Right atrium auricular region (tissue), 2 donors: ENCODE data around the gene CD7. TPM values are rescaled to one million over a fixed set of nuclear protein-coding genes. Genes with fewer than 3 reads are reported as not detected.

Experiments
- DNase-seq: peaks from one replicate; pipeline ENCODE4 v3.0.0-alpha.2; 2019; ENCODE audit warnings: low spot score
- H3K27ac ChIP-seq, 2 donors: fragments of 200-600 bp; sonication (generic); 1 replicate in 1 of 2; 2 replicates in 1 of 2; pipeline ENCODE4 v1.5.1; 2016 to 2019
- H3K27me3 ChIP-seq, 2 donors: fragments of 200-600 bp; sonication (generic); one replicate each; pipeline versions ENCODE4 v1.5.1 to v1.6.0; 2017 to 2019
- H3K36me3 ChIP-seq: fragments of 200-600 bp; sonication (generic); one replicate; pipeline ENCODE4 v1.5.1; 2016
- H3K4me1 ChIP-seq, 2 donors: fragments of 200-600 bp; sonication (generic); one replicate each; pipeline versions ENCODE4 v1.5.1 to v1.6.0; 2017 to 2019
- H3K4me3 ChIP-seq, 2 donors: fragments of 200-600 bp; sonication (generic); 1 replicate in 1 of 2; 2 replicates in 1 of 2; pipeline ENCODE4 v1.5.1; 2017 to 2019; ENCODE audit warnings: mild to moderate bottlenecking in 1 of 2, moderate library complexity in 1 of 2
- H3K9me3 ChIP-seq, 2 donors: fragments of 200-600 bp; sonication (generic); one replicate each; pipeline ENCODE4 v1.5.1; 2019
- total RNA-seq, 2 donors: library from RNA; depleted of rRNA; stranded (reverse); fragments of >200 nt; gene quantifications; one replicate each; pipeline ENCODE4 v1.1.0, GENCODE V29; 2016
- TF ChIP-seq, protein P1 (sequence below), 2 donors: fragments of 200-600 bp; sonication (generic); IDR thresholded peaks; one replicate each; pipeline ENCODE4 v1.5.1; 2019; ENCODE audit warnings: antibody characterized with exemption in 2 of 2

CD7 gene
- total RNA-seq, 2 donors from 2014 or later, result 1.7 TPM; not detected in 1

DNA sequence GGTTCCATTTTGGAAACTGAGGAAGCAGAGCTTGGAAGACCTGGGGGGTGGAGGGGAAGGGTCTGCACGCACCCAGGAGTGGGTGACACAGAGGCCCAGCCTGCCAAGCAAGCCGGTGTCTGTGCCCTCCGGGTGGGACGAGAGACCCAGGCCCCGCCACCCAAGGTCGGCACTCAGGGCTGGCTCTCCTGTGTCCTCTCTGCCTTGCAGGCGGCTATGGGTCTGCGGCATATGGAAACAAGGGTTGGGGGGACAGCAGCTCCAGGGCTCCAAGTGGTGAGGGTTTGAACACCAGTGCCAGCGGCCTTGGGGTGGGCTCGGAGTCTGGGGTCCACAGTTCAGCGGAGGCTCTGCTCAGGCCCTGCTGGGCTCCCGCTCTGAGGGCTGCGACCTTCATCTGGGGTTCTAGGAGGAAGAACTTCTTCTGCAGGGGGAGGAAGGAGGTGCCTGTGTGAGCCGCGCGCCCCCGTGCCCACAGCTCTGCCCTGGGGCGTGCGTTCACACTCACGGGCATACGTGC lies 4.6 kb upstream of the CD7 start:
- DNase-seq, result no peak
- TF ChIP-seq, protein P1, sequence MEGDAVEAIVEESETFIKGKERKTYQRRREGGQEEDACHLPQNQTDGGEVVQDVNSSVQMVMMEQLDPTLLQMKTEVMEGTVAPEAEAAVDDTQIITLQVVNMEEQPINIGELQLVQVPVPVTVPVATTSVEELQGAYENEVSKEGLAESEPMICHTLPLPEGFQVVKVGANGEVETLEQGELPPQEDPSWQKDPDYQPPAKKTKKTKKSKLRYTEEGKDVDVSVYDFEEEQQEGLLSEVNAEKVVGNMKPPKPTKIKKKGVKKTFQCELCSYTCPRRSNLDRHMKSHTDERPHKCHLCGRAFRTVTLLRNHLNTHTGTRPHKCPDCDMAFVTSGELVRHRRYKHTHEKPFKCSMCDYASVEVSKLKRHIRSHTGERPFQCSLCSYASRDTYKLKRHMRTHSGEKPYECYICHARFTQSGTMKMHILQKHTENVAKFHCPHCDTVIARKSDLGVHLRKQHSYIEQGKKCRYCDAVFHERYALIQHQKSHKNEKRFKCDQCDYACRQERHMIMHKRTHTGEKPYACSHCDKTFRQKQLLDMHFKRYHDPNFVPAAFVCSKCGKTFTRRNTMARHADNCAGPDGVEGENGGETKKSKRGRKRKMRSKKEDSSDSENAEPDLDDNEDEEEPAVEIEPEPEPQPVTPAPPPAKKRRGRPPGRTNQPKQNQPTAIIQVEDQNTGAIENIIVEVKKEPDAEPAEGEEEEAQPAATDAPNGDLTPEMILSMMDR (IDR thresholded peaks at IDR 0.05), result no peak
- peaks cover 0 to 8% of the 10 kb centered on the region in 2 donors for H3K4me1 ChIP-seq
- H3K4me3 ChIP-seq, result no peak overlapping the region
- H3K27ac ChIP-seq, result no peak overlapping the region
- no peaks in the 10 kb centered on the region for H3K36me3 ChIP-seq
- no peaks in the 10 kb centered on the region for H3K27me3 ChIP-seq
- no peaks in the 10 kb centered on the region for H3K9me3 ChIP-seq

DNA sequence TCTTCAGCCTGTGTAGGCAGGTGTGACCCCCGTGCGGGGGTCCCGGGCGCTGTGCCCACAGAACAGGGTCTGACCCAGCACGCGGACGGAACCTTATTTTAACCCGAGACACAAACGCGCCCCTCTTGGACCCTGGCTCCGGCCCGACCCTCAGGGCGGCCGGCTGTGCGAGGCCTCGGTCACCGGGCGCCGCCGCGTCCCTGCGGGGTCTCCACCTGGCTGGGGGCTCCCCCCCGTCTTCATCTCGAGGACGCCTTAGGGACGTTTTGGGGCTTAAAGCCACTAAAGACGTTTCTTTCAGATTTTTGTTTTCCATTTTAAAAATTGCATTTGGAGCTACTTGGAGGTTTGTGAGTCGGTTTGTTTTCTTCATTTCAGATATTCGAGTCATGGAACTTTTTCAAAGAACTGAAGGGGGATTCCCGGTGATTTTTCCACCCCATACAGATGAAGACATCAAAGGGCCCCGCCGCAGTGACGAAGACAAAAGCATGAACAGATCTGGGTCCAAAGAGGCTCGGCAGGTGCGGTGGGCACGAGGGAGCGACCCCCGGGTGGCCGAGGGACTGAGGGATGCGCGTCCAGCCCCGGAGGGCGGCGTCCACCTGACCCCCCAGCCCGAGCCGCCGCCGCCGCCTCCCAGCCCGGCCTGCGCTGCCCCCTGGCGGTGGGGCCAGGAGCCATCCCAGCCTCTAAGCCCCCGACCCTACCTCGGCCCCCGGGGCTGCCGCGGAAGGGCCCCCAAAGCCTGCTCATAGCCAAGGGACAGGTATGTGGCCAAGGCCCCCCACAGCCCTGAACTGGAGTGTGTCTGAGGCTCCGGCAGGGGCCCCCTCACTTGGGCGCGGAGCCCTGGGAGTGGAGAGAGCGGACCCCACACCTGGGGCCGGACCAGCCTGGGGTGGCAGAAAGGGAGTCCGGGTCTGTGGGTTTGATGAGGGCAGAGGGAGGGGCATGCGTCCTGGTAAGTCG lies 3.8 kb upstream of the CD7 start:
- no peak for DNase-seq
- Histone ChIP-seq H3K27me3 (no peaks in the 10 kb centered on the region), H3K27ac (no peak overlapping the region), H3K4me1 (peaks cover 0 to 9% of the 10 kb centered on the region in 2 donors), H3K36me3 (no peaks in the 10 kb centered on the region), H3K4me3 (no peak overlapping the region), H3K9me3 (no peaks in the 10 kb centered on the region)
- TF ChIP-seq, protein P1 (IDR thresholded peaks at IDR 0.05), result peak; percentile 86 to 99

- Histone ChIP-seq H3K4me3 (no peak overlapping the region), H3K36me3 (no peaks in the 10 kb centered on the region), H3K27ac (no peak overlapping the region), H3K27me3 (peaks cover 0 to 5% of the 10 kb centered on the region in 2 donors), H3K4me1 (peaks cover 0 to 18% of the 10 kb centered on the region in 2 donors), H3K9me3 (no peaks in the 10 kb centered on the region)
- no peak for DNase-seq
- TF ChIP-seq, protein P1 (IDR thresholded peaks at IDR 0.05), result no peak
Measured at GRCh38 chr17:82320140-82320840, 2.9 kb upstream of the CD7 start.

- peaks cover 0 to 22% of the 10 kb centered on the region in 2 donors for H3K4me1 ChIP-seq
- no peaks in the 10 kb centered on the region for H3K36me3 ChIP-seq
- no peaks in the 10 kb centered on the region for H3K9me3 ChIP-seq
- H3K4me3 ChIP-seq, result no peak overlapping the region
- DNase-seq, result no peak
- H3K27me3 ChIP-seq, result peaks cover 3 to 6% of the 10 kb centered on the region in 2 donors
- no peak overlapping the region for H3K27ac ChIP-seq
- TF ChIP-seq, protein P1 (IDR thresholded peaks at IDR 0.05), result no peak
Measured at GRCh38 chr17:82319619-82320062, 2.2 kb upstream of the CD7 start.

- TF ChIP-seq, protein P1 (IDR thresholded peaks at IDR 0.05), result no peak
- H3K27ac ChIP-seq, result no peak overlapping the region
- no peak for DNase-seq
- no peaks in the 10 kb centered on the region for H3K9me3 ChIP-seq
- H3K4me1 ChIP-seq, result peaks cover 0 to 22% of the 10 kb centered on the region in 2 donors
- no peaks in the 10 kb centered on the region for H3K36me3 ChIP-seq
- peaks cover 6 to 9% of the 10 kb centered on the region in 2 donors for H3K27me3 ChIP-seq
- no peak overlapping the region for H3K4me3 ChIP-seq
Measured at GRCh38 chr17:82318772-82319606, 1.6 kb upstream of the CD7 start.
